Left lung (tissue), 10 donors: Measurements from ENCODE around the gene FANCC. TPM values are rescaled to one million over a fixed set of nuclear protein-coding genes. Genes with fewer than 3 reads are reported as not detected.

ENCODE experiments used
- ATAC-seq: fragments of 200-7000 bp; cut with Tn5 transposase; one replicate; pipeline ENCODE4 v1.9.1; 2020; ENCODE audit warnings: moderate library complexity
- DNase-seq, 4 donors: peaks; one replicate each; pipeline ENCODE4 v3.0.0-alpha.2; 2013 to 2020
- H3K27ac ChIP-seq, 2 donors: fragments of 200-600 bp; sonication (generic) in 1 of 2; one replicate each; pipeline versions ENCODE4 v1.5.0 to v1.8.0; 2020 to 2021
- H3K27me3 ChIP-seq, 2 donors: fragments of 200-600 bp; sonication (generic) in 1 of 2; one replicate each; pipeline versions ENCODE4 v1.5.0 to v1.8.0; 2020 to 2021
- H3K36me3 ChIP-seq, 2 donors: fragments of 200-600 bp; sonication (generic) in 1 of 2; one replicate each; pipeline versions ENCODE4 v1.5.0 to v1.8.0; 2020 to 2021
- H3K4me1 ChIP-seq, 2 donors: fragments of 200-600 bp; one replicate each; pipeline ENCODE4 v1.8.0; 2021
- H3K4me3 ChIP-seq, 2 donors: fragments of 200-600 bp; sonication (generic) in 1 of 2; one replicate each; pipeline versions ENCODE4 v1.5.0 to v1.8.0; 2020 to 2021; ENCODE audit warnings: mild to moderate bottlenecking in 1 of 2
- H3K9me3 ChIP-seq, 2 donors: fragments of 200-600 bp; sonication (generic) in 1 of 2; one replicate each; pipeline versions ENCODE4 v1.5.0 to v1.8.0; 2020 to 2021
- CTCF ChIP-seq, 2 donors: fragments of 200-600 bp; sonication (generic) in 1 of 2; IDR thresholded peaks; one replicate each; pipeline versions ENCODE4 v1.5.0 to v1.8.0; 2021; ENCODE audit warnings: antibody characterized with exemption in 2 of 2
- intact Hi-C, 2 donors: fragments of 100-400 bp; cut with DNase I; formaldehyde crosslinking; loops; one replicate each; pipeline versions ENCODE4 v1.11.2 to v1.14.2; 2022
- microRNA-seq, 2 donors: library from miRNA; unstranded; fragments of <30 nt; microRNA quantifications; one replicate each; pipeline ENCODE4, GENCODE V29; 2019
- polyA plus RNA-seq, 6 donors: library from polyadenylated mRNA; unstranded; fragments of 120-200 nt; gene quantifications; one replicate each; pipeline ENCODE4 v1.2.1, GENCODE V29; 2013; ENCODE audit not compliant: insufficient read length in 6 of 6
- total RNA-seq, 2 donors: library from RNA; stranded (reverse); fragmentation: NEBNext Ultra II Directional; extraction: Animal tissue kit (Norgen Biotek cat#: 25700); gene quantifications; one replicate each; pipeline ENCODE4 v1.2.1, GENCODE V29; 2021
- donor health status: DM: no; HTN: yes; CAD: no.
- donor health status: DM: no; HTN: no; CAD: no.

Gene FANCC
- total and polyA plus RNA-seq, 8 donors, result 11.5 to 27.4 (median 25.7) TPM

DNA sequence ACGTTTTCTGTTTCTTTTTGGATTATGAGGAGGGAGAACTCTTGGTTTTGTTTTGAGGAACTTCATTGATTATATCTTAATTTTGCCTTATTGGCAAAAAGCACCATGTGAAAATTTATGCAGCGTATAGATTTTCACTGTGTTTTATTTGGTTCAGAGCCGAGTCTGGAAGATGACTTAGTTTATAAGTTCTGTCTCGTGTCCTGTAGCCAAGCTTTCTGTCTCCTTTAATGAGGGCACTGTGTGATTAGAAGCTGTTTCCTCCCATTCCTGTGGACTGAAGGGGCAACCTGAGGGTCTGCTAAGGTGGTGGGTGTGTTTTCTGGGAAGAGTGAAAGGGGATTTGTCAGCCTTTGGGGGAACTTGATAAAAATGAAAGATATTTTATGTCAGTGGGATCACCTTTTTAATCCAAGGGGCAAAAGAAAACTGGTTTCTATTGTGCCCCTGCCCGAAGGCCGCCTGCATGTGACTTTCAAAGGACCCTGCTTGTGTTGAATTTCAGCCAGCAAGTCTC is 262.1 kb downstream of the FANCC start:
- Histone ChIP-seq H3K9me3 (no peaks in the 10 kb centered on the region), H3K27ac (peak overlapping the region; percentile 57 to 85), H3K27me3 (no peaks in the 10 kb centered on the region), H3K4me3 (no peak overlapping the region), H3K4me1 (peaks cover 26 to 35% of the 10 kb centered on the region in 2 donors), H3K36me3 (no peaks in the 10 kb centered on the region)
- DNase-seq (no peak), ATAC-seq (no peak)
- intact Hi-C loops, result no loop called here
- TF ChIP-seq CTCF (IDR thresholded peaks at IDR 0.05), result no peak

- peaks cover 26 to 38% of the 10 kb centered on the region in 2 donors for H3K4me1 ChIP-seq
- H3K27me3 ChIP-seq, result peaks cover 0 to 11% of the 10 kb centered on the region in 2 donors
- DNase-seq (no peak), ATAC-seq (no peak)
- H3K27ac ChIP-seq, result peak overlapping the region in 1 of 2 donors; percentile 13
- no peak overlapping the region for H3K4me3 ChIP-seq
- intact Hi-C loops, result no loop called here
- no peaks in the 10 kb centered on the region for H3K9me3 ChIP-seq
- TF ChIP-seq CTCF (IDR thresholded peaks at IDR 0.05), result no peak
- H3K36me3 ChIP-seq, result no peaks in the 10 kb centered on the region
Observed at GRCh38 chr9:95053611-95054570, 263.6 kb downstream of the FANCC start.

DNA sequence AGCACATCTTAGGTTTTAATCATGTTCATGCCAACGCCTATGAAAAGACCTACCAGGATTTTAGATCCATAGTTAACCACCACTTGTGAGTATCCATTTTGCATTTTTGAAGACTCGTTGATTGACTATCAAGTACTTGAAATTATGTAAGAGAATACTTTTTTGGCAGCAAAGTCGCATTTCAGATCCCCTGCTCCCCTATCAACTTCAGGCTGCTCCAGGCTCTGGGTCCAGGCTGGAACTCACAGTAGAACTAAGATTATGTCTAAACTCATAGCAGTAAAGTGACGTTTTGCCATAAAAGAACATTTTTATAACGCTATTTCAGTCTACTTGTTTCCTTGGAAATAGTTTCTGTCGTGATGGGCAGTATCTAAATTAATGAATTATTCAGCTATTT is 267.7 kb downstream of the FANCC start:
- intact Hi-C loops, result no loop called here
- Histone ChIP-seq H3K27ac (peak overlapping the region; percentile 79 to 90), H3K27me3 (peaks cover 0 to 14% of the 10 kb centered on the region in 2 donors), H3K4me1 (peaks cover 17 to 27% of the 10 kb centered on the region in 2 donors), H3K4me3 (peak overlapping the region; percentile 52 to 56), H3K36me3 (peaks cover 0 to 9% of the 10 kb centered on the region in 2 donors), H3K9me3 (no peaks in the 10 kb centered on the region)
- peak; percentile 11 for ATAC-seq
- TF ChIP-seq CTCF (IDR thresholded peaks at IDR 0.05), result no peak
- peak in 2 of 4 donors; percentile 57 to 70 for DNase-seq

Small RNAs within 50 kb of the gene (microRNA-seq; reads per million reads assigned to microRNA genes)
- 29,072 to 31,569 reads per million in 2 donors for gene MIR23B
- gene MIR24-1, result 0 reads per million in 2 donors
- 6,234 to 9,584 reads per million in 2 donors for gene MIR27B
- 0 reads per million in 2 donors for gene MIR3074
- 0 reads per million in 2 donors for gene MIR6081

Other genes starting within 250 kb of the FANCC start
- 10 to 100 TPM; 19.7 to 29.9 TPM for gene PTCH1, start 199.3 kb upstream of the FANCC start, total RNA-seq
- gene PTCH1, start 199.3 kb upstream of the FANCC start, polyA plus RNA-seq, result 100 to 1,000 TPM in 1 of 6 donors, 10 to 100 TPM in 5; 72.8 to 104 (median 88.9) TPM